Transverse colon (tissue), 4 donors: ENCODE results near the gene CALCR. TPM values are rescaled to one million over a fixed set of nuclear protein-coding genes. Genes with fewer than 3 reads are reported as not detected.

Experiments
- DNase-seq: peaks from one replicate; pipeline ENCODE4 v3.0.0-alpha.2; 2019
- H3K27ac ChIP-seq, 4 donors: fragments of 200-600 bp; sonication (generic); 2 replicates each; pipeline ENCODE4 v1.5.1; 2016 to 2018; ENCODE audit warnings: inconsistent platforms in 4 of 4
- H3K27me3 ChIP-seq: fragments of 200-600 bp; sonication (generic); 2 replicates; pipeline ENCODE4 v1.5.1; 2017; ENCODE audit warnings: inconsistent platforms
- H3K36me3 ChIP-seq, 4 donors: fragments of 200-600 bp; sonication (generic); 2 replicates each; pipeline ENCODE4 v1.5.1; 2017 to 2019; ENCODE audit warnings: inconsistent platforms in 4 of 4
- H3K4me1 ChIP-seq, 4 donors: fragments of 200-600 bp; sonication (generic); 2 replicates each; pipeline ENCODE4 v1.5.1; 2017 to 2020; ENCODE audit warnings: inconsistent platforms in 4 of 4
- H3K4me3 ChIP-seq, 4 donors: fragments of 200-600 bp; sonication (generic); 1 replicate in 1 of 4; 2 replicates in 3 of 4; pipeline versions ENCODE4 v1.5.1 to v1.6.1; 2017 to 2019; ENCODE audit warnings: inconsistent platforms in 4 of 4
- H3K9me3 ChIP-seq, 2 donors: fragments of 200-600 bp; sonication (generic); 2 replicates each; pipeline ENCODE4 v1.5.1; 2017 to 2019; ENCODE audit warnings: inconsistent platforms in 2 of 2
- CTCF ChIP-seq, 5 experiments: fragments of 200-600 bp in 3 of 5; fragments of 450-650 bp in 2 of 5; sonication (generic) in 3 of 5; IDR thresholded peaks; 1 replicate in 2 of 5; 2 replicates in 3 of 5; pipeline ENCODE4 v1.5.1; 2016 to 2017; ENCODE audit warnings: antibody characterized with exemption in 5 of 5, inconsistent platforms in 3 of 5, mild to moderate bottlenecking in 2 of 5, moderate library complexity in 1 of 5
- EP300 ChIP-seq: sonication (generic); formaldehyde crosslinking; IDR thresholded peaks from one replicate; pipeline ENCODE4 v1.6.1; 2017; ENCODE audit warnings: antibody characterized with exemption, low read depth
- POLR2A ChIP-seq: fragments of 450-650 bp; IDR thresholded peaks from one replicate; pipeline ENCODE4 v1.6.1; 2016; ENCODE audit warnings: antibody characterized with exemption, mild to moderate bottlenecking, moderate library complexity
- POLR2AphosphoS5 ChIP-seq, 3 donors: sonication (generic); formaldehyde crosslinking; IDR thresholded peaks; one replicate each; pipeline ENCODE4 v1.6.1; 2016; ENCODE audit warnings: antibody characterized with exemption in 3 of 3
- WGBS, 2 donors: methylation state at CpG; one replicate each; pipeline ENCODE4 v1.1.5; 2018; ENCODE audit warnings: low coverage in 1 of 2; 5-methylcytosine and 5-hydroxymethylcytosine counted together
- in situ Hi-C, 4 donors: fragments of 200-750 bp; cut with MboI; loops; one replicate each; pipeline versions ENCODE4 v1.15.0 to v1.15.1; 2017; ENCODE audit warnings: low sequenced_read_pairs in 3 of 4, low pct_ligation_motif_present in 1 of 4, low pct_unique_long_range_greater_than_20kb in 1 of 4
- intact Hi-C: fragments of 100-400 bp; cut with DNase I; formaldehyde crosslinking; loops from one replicate; pipeline ENCODE4 v1.15.1; 2023; ENCODE audit warnings: low total_unique reads
- small RNA-seq, 4 donors: library from RNA; depleted of rRNA; stranded (forward); fragments of <200 nt; gene quantifications; one replicate each; pipeline ENCODE3, GENCODE V24; 2016
- total RNA-seq, 4 donors: library from RNA; depleted of rRNA; stranded (reverse); fragments of >200 nt; gene quantifications; one replicate each; pipeline ENCODE4 v1.1.0, GENCODE V29; 2016

Gene CALCR
- total RNA-seq, 4 donors from 2014 or later = not detected

GRCh38 chr7:93390660-93391059 lies 183.9 kb downstream of the CALCR start:
- H3K4me1 ChIP-seq = no peaks in the 10 kb centered on the region
- TF ChIP-seq EP300 (no peak), CTCF (IDR thresholded peaks at IDR 0.05) (no peak), POLR2AphosphoS5 (IDR thresholded peaks at IDR 0.05) (no peak), POLR2A (no peak)
- WGBS, 2 donors = 75 to 76% methylated on average over 3 of the region's 3 CpGs
- no peaks in the 10 kb centered on the region for H3K27me3 ChIP-seq
- no peaks in the 10 kb centered on the region for H3K36me3 ChIP-seq
- in situ Hi-C loops = no loop called here
- no peak overlapping the region for H3K4me3 ChIP-seq
- no peak overlapping the region for H3K27ac ChIP-seq
- no peaks in the 10 kb centered on the region for H3K9me3 ChIP-seq
- DNase-seq = no peak
- intact Hi-C loops = no loop called here

DNA sequence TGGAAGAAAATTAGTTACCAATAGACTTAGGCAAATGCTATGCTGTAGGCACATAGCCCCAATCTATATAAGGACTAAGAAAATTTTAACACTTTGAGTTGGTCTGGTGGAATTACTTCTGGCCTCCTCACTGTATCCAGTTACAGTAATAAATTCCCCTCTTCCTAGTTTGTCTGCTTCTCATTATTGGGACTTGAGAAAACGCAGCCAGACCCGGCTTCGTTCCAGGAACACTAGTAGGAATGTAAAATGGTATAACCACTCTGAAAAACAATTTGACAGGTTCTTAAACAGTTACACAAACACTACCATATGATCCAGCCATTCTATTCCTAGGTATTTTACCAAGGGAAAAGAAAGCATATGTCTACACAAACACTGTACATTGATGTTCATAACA lies 192.2 kb downstream of the CALCR start:
- in situ Hi-C loops (no loop called here), intact Hi-C loops (no loop called here)
- Histone ChIP-seq H3K4me3 (no peak overlapping the region), H3K27ac (no peak overlapping the region), H3K4me1 (peaks cover 0 to 3% (median 0%) of the 10 kb centered on the region in 4 donors), H3K36me3 (no peaks in the 10 kb centered on the region), H3K9me3 (no peaks in the 10 kb centered on the region), H3K27me3 (no peaks in the 10 kb centered on the region)
- TF ChIP-seq EP300 = no peak
- no peak for DNase-seq
- WGBS, 2 donors = 79 to 82% methylated on average over 3 of the region's 3 CpGs

- Histone ChIP-seq H3K9me3 (no peaks in the 10 kb centered on the region), H3K27me3 (no peaks in the 10 kb centered on the region), H3K36me3 (no peaks in the 10 kb centered on the region), H3K27ac (no peak overlapping the region), H3K4me1 (peaks cover 0 to 3% (median 0%) of the 10 kb centered on the region in 4 donors), H3K4me3 (no peak overlapping the region)
- TF ChIP-seq EP300 = no peak
- no peak for TF ChIP-seq POLR2AphosphoS5 (IDR thresholded peaks at IDR 0.05)
- TF ChIP-seq POLR2A = no peak
- in situ Hi-C loops = no loop called here
- 64 to 95% methylated on average over 6 of the region's 6 CpGs for WGBS, 2 donors
- no peak for DNase-seq
- intact Hi-C loops = no loop called here
These were observed 196.3 kb downstream of the CALCR start for GRCh38 chr7:93378131-93378760.

GRCh38 chr7:93375603-93376002 lies 198.9 kb downstream of the CALCR start:
- in situ Hi-C loops = no loop called here
- no peaks in the 10 kb centered on the region for H3K36me3 ChIP-seq
- intact Hi-C loops = no loop called here

More at GRCh38 chr7:93375603-93376002, 198.9 kb downstream of the CALCR start:
- no peak for DNase-seq
- H3K27ac ChIP-seq = no peak overlapping the region
- H3K9me3 ChIP-seq = no peaks in the 10 kb centered on the region
- TF ChIP-seq EP300 (no peak), POLR2AphosphoS5 (IDR thresholded peaks at IDR 0.05) (no peak), CTCF (IDR thresholded peaks at IDR 0.05) (no peak), POLR2A (no peak)
- no peaks in the 10 kb centered on the region for H3K27me3 ChIP-seq
- H3K4me3 ChIP-seq = no peak overlapping the region
- H3K4me1 ChIP-seq = no peaks in the 10 kb centered on the region

Small RNA genes lying within 50 kb of the gene (small RNA-seq; reads per million reads assigned to genes)
- gene MIR489 (0 to 0.88 (median 0.31) reads per million in 4 donors), gene MIR653 (0 to 0.56 (median 0.45) reads per million in 4 donors)
